ENCODE data around the gene SMARCA4.

The SMARCA4 gene

DNA sequence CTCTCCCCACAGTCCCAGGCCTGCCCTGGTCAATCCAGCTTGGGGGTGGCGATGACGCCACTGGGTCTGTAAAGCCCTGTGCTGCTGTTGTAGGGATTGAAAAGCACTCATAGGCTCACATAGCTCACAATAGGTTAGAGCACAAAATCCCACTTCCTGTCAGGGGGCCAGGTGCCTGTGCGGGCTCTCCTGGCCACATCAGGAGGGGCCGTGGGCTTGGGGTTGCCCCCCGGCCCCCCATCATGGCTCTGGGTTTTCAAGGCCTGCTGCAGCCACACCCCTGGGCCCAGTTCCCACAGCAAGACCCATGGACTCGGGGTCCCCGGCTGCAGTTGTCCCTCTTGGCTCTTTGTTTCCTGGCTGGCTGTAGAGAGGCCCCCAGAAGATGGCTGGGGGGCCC, 62.9 kb downstream of the SMARCA4 start:
- Mint-ChIP-seq H3K36me3 (peaks cover 2% of the 10 kb centered on the region), H3K4me1 (ENCODE audit: low read depth) (no peaks in the 10 kb centered on the region)

DNA sequence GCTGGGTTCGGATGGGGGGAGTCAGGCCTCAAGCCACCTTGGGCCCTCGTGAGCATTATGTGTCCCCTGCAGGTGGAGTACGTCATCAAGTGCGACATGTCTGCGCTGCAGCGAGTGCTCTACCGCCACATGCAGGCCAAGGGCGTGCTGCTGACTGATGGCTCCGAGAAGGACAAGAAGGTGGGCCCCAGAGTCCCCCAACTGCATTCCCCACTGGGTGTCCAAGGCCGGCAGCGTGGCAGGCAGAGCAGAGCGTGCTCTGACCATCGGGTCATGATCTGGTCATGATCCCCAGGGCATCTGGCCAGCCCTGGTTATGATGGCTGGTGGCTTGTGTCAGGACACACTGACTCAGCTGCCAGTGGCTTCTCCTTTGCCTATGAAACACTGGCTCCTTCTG, 63.4 kb downstream of the SMARCA4 start:
- Mint-ChIP-seq H3K9me3 (ENCODE audit: low read depth) (no peaks in the 10 kb centered on the region), H3K36me3 (peaks cover 2% of the 10 kb centered on the region), H3K4me3 (no peak overlapping the region), H3K27me3 (no peaks in the 10 kb centered on the region), H3K27ac (peak overlapping the region; percentile 41), H3K4me1 (ENCODE audit: low read depth) (no peaks in the 10 kb centered on the region)

More for the DNA sequence above, 62.9 kb downstream of the SMARCA4 start:
- H3K27me3 Mint-ChIP-seq: no peaks in the 10 kb centered on the region
- no peak overlapping the region for H3K27ac Mint-ChIP-seq
- H3K9me3 Mint-ChIP-seq (ENCODE audit: low read depth): no peaks in the 10 kb centered on the region
- H3K4me3 Mint-ChIP-seq: no peak overlapping the region

DNA sequence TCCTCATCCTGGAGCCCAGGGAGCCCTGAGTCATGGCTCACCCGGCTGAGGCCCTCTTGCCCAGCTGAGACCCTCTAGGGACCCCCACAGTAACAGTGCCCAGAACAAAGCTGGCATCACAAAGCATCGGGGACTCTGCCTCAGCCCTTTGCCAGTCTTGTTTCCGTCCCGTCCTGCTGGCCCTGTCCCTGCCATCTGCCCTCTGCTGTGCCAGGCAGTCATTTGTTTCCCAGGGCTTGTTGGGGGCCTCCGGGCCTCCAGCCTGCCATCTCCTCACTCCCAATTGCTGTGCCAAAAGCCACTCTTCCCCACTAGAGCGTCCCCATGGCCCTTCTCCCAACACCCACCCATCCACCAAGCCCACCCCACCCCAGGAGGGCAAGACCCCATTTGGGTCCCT, 64.2 kb downstream of the SMARCA4 start:
- H3K27ac Mint-ChIP-seq: no peak overlapping the region
- peaks cover 2% of the 10 kb centered on the region for H3K36me3 Mint-ChIP-seq
- no peaks in the 10 kb centered on the region for H3K9me3 Mint-ChIP-seq (ENCODE audit: low read depth)
- no peaks in the 10 kb centered on the region for H3K27me3 Mint-ChIP-seq
- H3K4me3 Mint-ChIP-seq: no peak overlapping the region
- no peaks in the 10 kb centered on the region for H3K4me1 Mint-ChIP-seq (ENCODE audit: low read depth)

DNA sequence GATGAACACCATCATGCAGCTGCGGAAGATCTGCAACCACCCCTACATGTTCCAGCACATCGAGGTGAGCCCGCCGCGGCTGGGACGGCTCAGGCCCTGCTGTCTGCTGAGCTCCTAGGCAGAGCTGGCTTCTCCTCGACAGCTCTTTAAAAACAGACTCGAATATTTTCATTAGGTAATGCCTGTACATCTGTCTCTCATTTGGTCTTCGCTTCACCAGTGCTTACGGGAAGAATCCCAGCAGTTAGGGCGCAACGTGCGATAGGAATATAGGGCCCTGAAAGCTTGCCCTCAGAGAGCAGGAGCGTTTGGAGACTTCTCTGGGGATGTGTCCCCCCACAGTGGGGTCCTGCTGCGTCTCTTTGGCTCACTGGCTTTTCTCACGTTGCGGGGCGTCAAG, 64.6 kb downstream of the SMARCA4 start:
- Mint-ChIP-seq H3K27ac (no peak overlapping the region), H3K4me1 (ENCODE audit: low read depth) (no peaks in the 10 kb centered on the region), H3K27me3 (no peaks in the 10 kb centered on the region), H3K9me3 (ENCODE audit: low read depth) (no peaks in the 10 kb centered on the region), H3K36me3 (peaks cover 2% of the 10 kb centered on the region), H3K4me3 (no peak overlapping the region)

DNA sequence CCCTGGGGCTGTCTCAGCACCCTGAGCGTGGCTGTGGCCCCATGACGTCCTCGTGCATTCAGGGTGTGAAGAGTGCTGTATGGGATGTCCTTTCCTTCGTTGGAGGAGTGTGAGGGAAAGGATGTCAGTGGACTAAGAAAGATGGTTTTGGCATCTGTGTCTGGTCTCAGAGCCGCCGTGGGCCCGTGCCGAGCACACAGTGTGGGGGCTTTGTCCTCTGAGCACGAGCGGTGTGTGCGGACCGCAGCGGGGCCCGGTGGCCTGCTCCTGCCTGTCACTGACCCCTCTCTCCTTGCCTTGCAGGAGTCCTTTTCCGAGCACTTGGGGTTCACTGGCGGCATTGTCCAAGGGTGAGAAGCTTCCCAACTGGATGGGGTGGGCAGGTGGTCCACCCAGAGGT, 65.2 kb downstream of the SMARCA4 start:
- Mint-ChIP-seq H3K27me3 (no peaks in the 10 kb centered on the region), H3K36me3 (peaks cover 2% of the 10 kb centered on the region), H3K27ac (no peak overlapping the region), H3K4me3 (no peak overlapping the region), H3K9me3 (ENCODE audit: low read depth) (no peaks in the 10 kb centered on the region), H3K4me1 (ENCODE audit: low read depth) (no peaks in the 10 kb centered on the region)

DNA sequence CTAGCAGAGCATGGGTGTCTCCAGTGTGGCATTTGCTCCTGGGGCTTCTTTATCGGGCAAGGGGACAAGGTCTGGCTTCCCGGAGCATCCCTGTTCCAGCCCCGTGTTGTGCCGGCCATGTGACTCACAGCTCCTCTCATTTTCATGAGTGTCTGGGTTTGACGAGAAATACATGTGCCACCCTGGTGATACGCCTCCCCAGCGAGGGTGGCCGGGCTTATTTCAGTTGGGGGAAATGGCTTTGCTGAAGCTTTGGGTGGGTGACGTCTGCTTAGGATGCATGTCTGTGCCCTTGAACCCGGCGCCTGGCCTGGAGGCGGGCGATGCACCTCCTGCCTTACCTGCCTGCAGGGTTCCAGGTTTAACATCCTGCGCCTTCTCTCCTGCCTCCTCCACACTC, 66.6 kb downstream of the SMARCA4 start:
- no peaks in the 10 kb centered on the region for H3K9me3 Mint-ChIP-seq (ENCODE audit: low read depth)
- H3K27ac Mint-ChIP-seq: no peak overlapping the region
- H3K36me3 Mint-ChIP-seq: peaks cover 5% of the 10 kb centered on the region

DNA sequence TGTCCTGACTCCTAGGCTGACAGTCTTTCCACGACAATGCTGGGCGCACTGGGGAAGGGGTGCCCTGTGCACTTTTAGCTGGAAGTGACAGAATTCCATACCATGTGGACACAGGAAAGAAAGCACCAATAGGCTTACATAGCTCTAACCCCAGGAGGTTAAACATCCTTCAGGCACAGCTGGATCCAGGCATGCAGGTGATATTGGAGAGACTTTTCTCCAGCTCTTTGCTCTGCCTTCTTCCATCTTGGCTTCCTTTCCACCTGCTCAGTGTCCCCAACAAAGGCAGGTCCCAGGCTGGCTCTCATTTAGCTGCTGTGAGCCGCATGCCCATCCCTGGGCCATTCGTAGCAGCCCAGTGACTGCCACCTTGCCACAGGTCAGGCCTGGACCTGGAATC, 67.3 kb downstream of the SMARCA4 start:
- Mint-ChIP-seq H3K27ac (no peak overlapping the region), H3K27me3 (no peaks in the 10 kb centered on the region), H3K36me3 (peaks cover 5% of the 10 kb centered on the region), H3K4me1 (ENCODE audit: low read depth) (no peaks in the 10 kb centered on the region), H3K4me3 (no peak overlapping the region), H3K9me3 (ENCODE audit: low read depth) (no peaks in the 10 kb centered on the region)

More for the DNA sequence above, 66.6 kb downstream of the SMARCA4 start:
- Mint-ChIP-seq H3K4me1 (ENCODE audit: low read depth) (no peaks in the 10 kb centered on the region), H3K4me3 (no peak overlapping the region), H3K27me3 (no peaks in the 10 kb centered on the region)

DNA sequence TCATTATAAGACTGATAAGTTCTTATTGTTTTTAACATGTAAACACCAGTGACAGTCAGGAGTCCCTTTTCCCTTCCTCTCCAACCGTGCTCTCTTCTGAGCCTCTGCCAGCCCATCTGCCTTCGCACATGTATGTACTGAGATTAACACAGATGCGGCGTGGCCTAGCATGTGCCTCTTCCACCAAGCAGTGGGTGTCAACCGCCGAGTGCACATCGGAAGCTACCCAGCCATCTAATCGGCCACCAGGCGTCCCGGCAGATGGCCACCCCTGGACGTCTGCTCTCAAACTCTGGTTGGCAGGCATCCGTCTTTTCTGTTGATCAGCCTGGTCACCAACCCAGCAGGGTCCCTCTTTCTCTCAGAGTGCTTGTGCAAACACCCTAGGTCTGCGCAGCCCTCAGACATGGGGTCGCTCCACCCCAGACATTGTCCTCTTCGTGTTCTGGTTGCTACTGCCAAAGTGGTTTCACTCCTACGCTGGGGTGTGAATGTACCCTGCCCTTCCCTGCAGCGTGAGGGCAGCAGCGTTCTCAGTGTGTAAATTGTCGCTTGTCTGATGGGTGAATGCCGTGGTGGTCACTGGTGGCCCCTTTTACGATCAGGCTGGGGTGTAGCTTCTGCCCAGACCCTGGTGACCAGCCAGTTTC, 70.7 kb downstream of the SMARCA4 start:
- no peaks in the 10 kb centered on the region for H3K9me3 Mint-ChIP-seq (ENCODE audit: low read depth)
- no peak overlapping the region for H3K4me3 Mint-ChIP-seq
- H3K4me1 Mint-ChIP-seq (ENCODE audit: low read depth): peaks cover 3% of the 10 kb centered on the region
- peaks cover 5% of the 10 kb centered on the region for H3K36me3 Mint-ChIP-seq
- H3K27ac Mint-ChIP-seq: no peak overlapping the region
- H3K27me3 Mint-ChIP-seq: no peaks in the 10 kb centered on the region

DNA sequence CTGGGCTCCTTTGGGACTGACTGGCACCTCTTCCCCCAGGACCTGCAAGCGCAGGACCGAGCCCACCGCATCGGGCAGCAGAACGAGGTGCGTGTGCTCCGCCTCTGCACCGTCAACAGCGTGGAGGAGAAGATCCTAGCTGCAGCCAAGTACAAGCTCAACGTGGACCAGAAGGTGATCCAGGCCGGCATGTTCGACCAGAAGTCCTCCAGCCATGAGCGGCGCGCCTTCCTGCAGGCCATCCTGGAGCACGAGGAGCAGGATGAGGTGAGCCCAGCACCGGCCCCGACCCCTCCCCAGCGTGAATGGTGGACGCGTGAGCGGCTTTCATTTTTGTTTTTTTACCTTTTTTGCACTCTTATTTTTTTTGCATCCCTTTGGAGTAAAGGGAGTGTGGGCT, 72.4 kb downstream of the SMARCA4 start:
- Mint-ChIP-seq H3K27me3 (no peaks in the 10 kb centered on the region), H3K36me3 (peaks cover 4% of the 10 kb centered on the region), H3K4me3 (no peak overlapping the region), H3K27ac (no peak overlapping the region), H3K4me1 (ENCODE audit: low read depth) (peaks cover 3% of the 10 kb centered on the region), H3K9me3 (ENCODE audit: low read depth) (no peaks in the 10 kb centered on the region)

DNA sequence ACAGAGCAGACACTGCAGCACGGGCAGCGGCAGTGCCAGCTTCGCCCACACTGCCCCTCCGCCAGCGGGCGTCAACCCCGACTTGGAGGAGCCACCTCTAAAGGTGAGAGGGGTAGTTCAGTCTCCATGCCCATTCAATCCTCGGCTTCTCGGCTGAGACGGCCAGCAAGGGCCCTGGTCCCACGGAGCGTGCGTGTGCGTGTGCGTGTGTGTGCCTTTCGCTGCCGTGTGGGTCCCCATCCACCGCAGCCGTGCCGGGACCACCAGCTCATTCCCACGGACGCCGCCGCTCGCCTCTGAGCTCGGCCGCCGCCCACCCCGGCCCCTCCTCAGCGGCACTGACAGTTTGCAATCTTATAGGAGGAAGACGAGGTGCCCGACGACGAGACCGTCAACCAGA, 72.9 kb downstream of the SMARCA4 start:
- peaks cover 3% of the 10 kb centered on the region for H3K4me1 Mint-ChIP-seq (ENCODE audit: low read depth)
- H3K27me3 Mint-ChIP-seq: no peaks in the 10 kb centered on the region
- H3K9me3 Mint-ChIP-seq (ENCODE audit: low read depth): no peaks in the 10 kb centered on the region
- no peak overlapping the region for H3K4me3 Mint-ChIP-seq
- no peak overlapping the region for H3K27ac Mint-ChIP-seq
- peaks cover 4% of the 10 kb centered on the region for H3K36me3 Mint-ChIP-seq

DNA sequence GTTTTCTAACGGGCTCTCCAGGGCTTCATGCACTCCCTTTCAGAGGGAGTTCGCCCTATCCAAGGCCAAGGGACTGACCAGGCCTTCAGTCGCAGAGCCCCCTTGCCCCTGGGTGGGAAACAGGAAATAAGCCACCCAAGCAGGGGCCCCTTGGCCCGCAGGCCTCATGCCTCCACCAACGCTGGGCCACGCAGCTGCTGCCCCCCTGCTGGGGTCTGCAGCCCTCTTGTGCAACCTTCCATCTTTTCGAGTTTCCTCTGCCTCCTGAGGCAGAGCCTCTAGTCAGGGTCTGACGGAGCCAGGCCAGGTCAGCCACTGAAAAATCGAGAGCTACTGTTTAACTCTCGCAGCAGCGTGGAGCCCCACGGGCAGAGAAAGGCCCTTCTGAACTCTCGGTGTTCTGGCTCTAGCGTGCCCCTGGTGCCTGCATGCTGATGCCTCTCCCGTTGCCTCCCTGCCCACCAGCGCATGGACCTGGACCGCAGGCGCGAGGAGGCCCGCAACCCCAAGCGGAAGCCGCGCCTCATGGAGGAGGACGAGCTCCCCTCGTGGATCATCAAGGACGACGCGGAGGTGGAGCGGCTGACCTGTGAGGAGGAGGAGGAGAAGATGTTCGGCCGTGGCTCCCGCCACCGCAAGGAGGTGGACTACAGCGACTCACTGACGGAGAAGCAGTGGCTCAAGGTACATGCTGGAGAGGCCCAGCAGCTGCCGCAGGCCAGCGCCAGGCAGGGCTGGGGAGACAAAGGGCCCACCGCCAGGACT, 73.8 kb downstream of the SMARCA4 start:
- Mint-ChIP-seq H3K27me3 (no peaks in the 10 kb centered on the region), H3K27ac (no peak overlapping the region), H3K9me3 (ENCODE audit: low read depth) (no peaks in the 10 kb centered on the region), H3K4me1 (ENCODE audit: low read depth) (peaks cover 3% of the 10 kb centered on the region), H3K4me3 (no peak overlapping the region), H3K36me3 (peaks cover 4% of the 10 kb centered on the region)

DNA sequence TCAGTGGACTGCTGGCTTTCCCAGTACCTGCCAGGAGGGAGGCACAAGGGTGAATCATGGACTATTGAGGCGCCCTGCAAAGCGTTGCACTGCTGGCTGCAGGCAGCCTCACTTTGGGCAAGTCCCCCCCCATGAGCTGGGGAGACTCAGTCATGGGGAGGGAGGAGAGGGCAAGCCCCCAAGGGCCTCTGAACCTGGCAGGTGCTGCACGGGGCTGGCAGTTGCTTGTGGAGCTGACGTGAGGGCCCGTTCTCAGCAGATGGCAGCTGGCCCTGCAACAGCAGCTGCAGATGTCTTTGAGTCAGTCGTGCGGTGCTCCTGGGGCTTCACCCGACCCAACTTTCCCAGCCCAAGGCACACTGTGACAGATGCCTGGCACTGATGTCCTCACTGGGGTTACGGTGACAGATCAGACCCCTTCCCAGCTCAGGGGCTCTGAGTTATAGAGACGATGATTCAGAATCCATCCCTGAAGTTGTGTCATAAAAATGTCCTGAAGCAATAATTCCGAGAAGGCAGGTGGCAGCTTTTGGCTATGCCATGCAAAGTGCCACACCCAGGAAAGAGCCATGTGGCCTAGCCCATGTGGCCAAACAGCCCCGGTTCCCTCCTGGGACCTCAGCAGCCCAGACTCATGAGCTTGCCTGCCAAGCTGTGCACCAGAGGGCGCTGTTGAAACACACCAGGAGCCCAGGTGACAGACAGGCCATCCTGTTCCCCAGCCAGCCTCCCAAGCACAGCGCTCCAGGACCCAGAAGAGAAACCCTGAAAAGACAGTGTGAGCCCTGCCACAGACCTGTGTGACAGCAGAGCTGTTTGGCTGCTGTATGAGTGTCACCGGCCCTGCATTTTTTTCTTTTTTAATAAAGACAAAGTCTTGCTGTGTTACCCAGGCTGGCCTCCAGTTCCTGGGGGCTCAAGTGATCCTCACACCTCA, 74.9 kb downstream of the SMARCA4 start:
- Mint-ChIP-seq H3K27me3 (no peaks in the 10 kb centered on the region), H3K27ac (no peak overlapping the region), H3K4me1 (ENCODE audit: low read depth) (peaks cover 3% of the 10 kb centered on the region), H3K9me3 (ENCODE audit: low read depth) (no peaks in the 10 kb centered on the region), H3K36me3 (peaks cover 4% of the 10 kb centered on the region), H3K4me3 (no peak overlapping the region)

DNA sequence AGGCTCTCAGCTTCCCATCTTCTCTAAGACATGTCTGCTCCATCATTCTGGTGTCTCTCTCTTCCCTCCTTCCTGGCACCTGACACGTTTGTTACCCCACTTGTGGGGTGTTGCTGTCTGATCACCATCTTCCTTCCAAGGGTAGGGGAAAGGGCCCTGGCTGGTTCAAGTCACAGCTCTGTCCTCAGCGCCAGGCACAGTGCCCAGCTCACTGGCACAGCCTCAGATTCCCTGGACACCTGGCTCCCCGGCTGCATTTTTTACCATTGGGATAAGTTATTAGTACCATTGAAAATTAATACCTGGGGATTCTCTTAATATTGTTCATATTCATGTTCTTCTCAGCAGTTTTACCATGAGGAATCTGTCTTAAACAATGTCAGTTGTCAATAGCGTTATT, 77.7 kb downstream of the SMARCA4 start:
- H3K9me3 Mint-ChIP-seq (ENCODE audit: low read depth): no peaks in the 10 kb centered on the region
- H3K36me3 Mint-ChIP-seq: no peaks in the 10 kb centered on the region
- H3K27ac Mint-ChIP-seq: no peak overlapping the region
- H3K4me3 Mint-ChIP-seq: no peak overlapping the region
- peaks cover 3% of the 10 kb centered on the region for H3K4me1 Mint-ChIP-seq (ENCODE audit: low read depth)
- H3K27me3 Mint-ChIP-seq: no peaks in the 10 kb centered on the region

DNA sequence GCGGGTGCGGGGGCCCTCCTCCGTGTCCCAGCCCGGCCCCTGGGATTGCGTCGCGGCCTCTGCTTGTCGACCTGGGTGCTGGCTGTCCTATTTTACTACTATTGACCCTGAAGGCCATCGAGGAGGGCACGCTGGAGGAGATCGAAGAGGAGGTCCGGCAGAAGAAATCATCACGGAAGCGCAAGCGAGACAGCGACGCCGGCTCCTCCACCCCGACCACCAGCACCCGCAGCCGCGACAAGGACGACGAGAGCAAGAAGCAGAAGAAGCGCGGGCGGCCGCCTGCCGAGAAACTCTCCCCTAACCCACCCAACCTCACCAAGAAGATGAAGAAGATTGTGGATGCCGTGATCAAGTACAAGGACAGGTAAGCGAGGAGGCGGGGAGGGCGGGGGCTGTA, 80.4 kb downstream of the SMARCA4 start:
- Mint-ChIP-seq H3K27ac (no peak overlapping the region), H3K4me1 (ENCODE audit: low read depth) (no peaks in the 10 kb centered on the region), H3K36me3 (peaks cover 2% of the 10 kb centered on the region), H3K9me3 (ENCODE audit: low read depth) (no peaks in the 10 kb centered on the region), H3K27me3 (no peaks in the 10 kb centered on the region), H3K4me3 (no peak overlapping the region)

All from activated naive CD8-positive, alpha-beta T cell (primary cell).